Measurements from ENCODE around the gene PDZRN4.

PDZRN4 gene

GRCh38 chr12:41212625-41213024 lies 24.5 kb downstream of the PDZRN4 start:
- CTCF ChIA-PET = no interaction called here
- no peak for DNase-seq (ENCODE audit: extremely low spot score)
- POLR2A ChIA-PET = no interaction called here
- TF ChIP-seq LEF1 (IDR thresholded peaks at IDR 0.05; ENCODE audit: borderline replicate concordance) (no peak), ARNT (IDR thresholded peaks at IDR 0.05) (no peak), FOXA1 (IDR thresholded peaks at IDR 0.05) (no peak), BHLHE40 (IDR thresholded peaks at IDR 0.05; ENCODE audit: borderline replicate concordance) (no peak), TARDBP (IDR thresholded peaks at IDR 0.05) (no peak), SUZ12 (IDR thresholded peaks at IDR 0.05) (no peak), CTBP1 (IDR thresholded peaks at IDR 0.05; ENCODE audit: borderline replicate concordance) (no peak), FOXK2 (IDR thresholded peaks at IDR 0.05) (no peak), L3MBTL2 (conservative IDR thresholded peaks at IDR 0.05) (no peak), HDGF (IDR thresholded peaks at IDR 0.05; ENCODE audit: borderline replicate concordance) (no peak), PKNOX1 (IDR thresholded peaks at IDR 0.05) (no peak), SP1 (IDR thresholded peaks at IDR 0.05) (no peak), ELF4 (IDR thresholded peaks at IDR 0.05) (no peak), NFRKB (IDR thresholded peaks at IDR 0.05) (no peak), ZNF384 (IDR thresholded peaks at IDR 0.05) (no peak)

- CTCF ChIA-PET = no interaction called here
Measured at GRCh38 chr12:41213107-41213506, 25.0 kb downstream of the PDZRN4 start.

GRCh38 chr12:41213648-41214047 lies 25.5 kb downstream of the PDZRN4 start:
- POLR2A ChIA-PET = no interaction called here
- CTCF ChIA-PET = interaction anchor here (0.7 to 1.3 kb wide), 2 partner anchors 12 to 23 kb away, joined by 5 read pairs; no protein-coding TSS in a partner anchor
- no peak for DNase-seq (ENCODE audit: extremely low spot score)
- TF ChIP-seq FOXA1 (IDR thresholded peaks at IDR 0.05) (no peak), FOXM1 (IDR thresholded peaks at IDR 0.05; ENCODE audit: borderline replicate concordance) (no peak), PKNOX1 (IDR thresholded peaks at IDR 0.05) (no peak), LEF1 (IDR thresholded peaks at IDR 0.05; ENCODE audit: borderline replicate concordance) (no peak), NFRKB (IDR thresholded peaks at IDR 0.05) (no peak), L3MBTL2 (conservative IDR thresholded peaks at IDR 0.05) (no peak), ELF4 (IDR thresholded peaks at IDR 0.05) (no peak), SUZ12 (IDR thresholded peaks at IDR 0.05) (no peak), HDGF (IDR thresholded peaks at IDR 0.05; ENCODE audit: borderline replicate concordance) (no peak), CTBP1 (IDR thresholded peaks at IDR 0.05; ENCODE audit: borderline replicate concordance) (no peak), ZNF384 (IDR thresholded peaks at IDR 0.05) (no peak), ARNT (IDR thresholded peaks at IDR 0.05) (no peak), SP1 (IDR thresholded peaks at IDR 0.05) (no peak), BHLHE40 (IDR thresholded peaks at IDR 0.05; ENCODE audit: borderline replicate concordance) (no peak), FOXK2 (IDR thresholded peaks at IDR 0.05) (no peak), TARDBP (IDR thresholded peaks at IDR 0.05) (no peak)

More at GRCh38 chr12:41213107-41213506, 25.0 kb downstream of the PDZRN4 start:
- POLR2A ChIA-PET = no interaction called here
- DNase-seq (ENCODE audit: extremely low spot score) = no peak
- TF ChIP-seq FOXK2 (IDR thresholded peaks at IDR 0.05) (no peak), NFRKB (IDR thresholded peaks at IDR 0.05) (no peak), FOXM1 (IDR thresholded peaks at IDR 0.05; ENCODE audit: borderline replicate concordance) (no peak), L3MBTL2 (conservative IDR thresholded peaks at IDR 0.05) (no peak), BHLHE40 (IDR thresholded peaks at IDR 0.05; ENCODE audit: borderline replicate concordance) (no peak), PKNOX1 (IDR thresholded peaks at IDR 0.05) (no peak), FOXA1 (IDR thresholded peaks at IDR 0.05) (no peak), CTBP1 (IDR thresholded peaks at IDR 0.05; ENCODE audit: borderline replicate concordance) (no peak), ZNF384 (IDR thresholded peaks at IDR 0.05) (no peak)

GRCh38 chr12:41217727-41218126 lies 29.6 kb downstream of the PDZRN4 start:
- POLR2A ChIA-PET = no interaction called here
- CTCF ChIA-PET = no interaction called here
- TF ChIP-seq CTBP1 (IDR thresholded peaks at IDR 0.05; ENCODE audit: borderline replicate concordance) (no peak), FOXA1 (IDR thresholded peaks at IDR 0.05) (no peak), NFRKB (IDR thresholded peaks at IDR 0.05) (no peak), L3MBTL2 (conservative IDR thresholded peaks at IDR 0.05) (no peak), ARNT (IDR thresholded peaks at IDR 0.05) (no peak), BHLHE40 (IDR thresholded peaks at IDR 0.05; ENCODE audit: borderline replicate concordance) (no peak), ELF4 (IDR thresholded peaks at IDR 0.05) (no peak), HDGF (IDR thresholded peaks at IDR 0.05; ENCODE audit: borderline replicate concordance) (no peak), FOXK2 (IDR thresholded peaks at IDR 0.05) (no peak), PKNOX1 (IDR thresholded peaks at IDR 0.05) (no peak), SP1 (IDR thresholded peaks at IDR 0.05) (no peak), LEF1 (IDR thresholded peaks at IDR 0.05; ENCODE audit: borderline replicate concordance) (no peak), FOXM1 (IDR thresholded peaks at IDR 0.05; ENCODE audit: borderline replicate concordance) (no peak)
- DNase-seq (ENCODE audit: extremely low spot score) = no peak

GRCh38 chr12:41220931-41221330 lies 32.8 kb downstream of the PDZRN4 start:
- TF ChIP-seq ARNT (IDR thresholded peaks at IDR 0.05) (no peak), LEF1 (IDR thresholded peaks at IDR 0.05; ENCODE audit: borderline replicate concordance) (no peak), NFRKB (IDR thresholded peaks at IDR 0.05) (no peak), L3MBTL2 (conservative IDR thresholded peaks at IDR 0.05) (no peak), ELF4 (IDR thresholded peaks at IDR 0.05) (no peak), SP1 (IDR thresholded peaks at IDR 0.05) (no peak), ZNF384 (IDR thresholded peaks at IDR 0.05) (no peak), TARDBP (IDR thresholded peaks at IDR 0.05) (no peak), HDGF (IDR thresholded peaks at IDR 0.05; ENCODE audit: borderline replicate concordance) (no peak), BHLHE40 (IDR thresholded peaks at IDR 0.05; ENCODE audit: borderline replicate concordance) (no peak), FOXK2 (IDR thresholded peaks at IDR 0.05) (no peak), FOXM1 (IDR thresholded peaks at IDR 0.05; ENCODE audit: borderline replicate concordance) (no peak), FOXA1 (IDR thresholded peaks at IDR 0.05) (no peak), SUZ12 (IDR thresholded peaks at IDR 0.05) (no peak), PKNOX1 (IDR thresholded peaks at IDR 0.05) (no peak), CTBP1 (IDR thresholded peaks at IDR 0.05; ENCODE audit: borderline replicate concordance) (no peak)
- CTCF ChIA-PET = no interaction called here
- no peak for DNase-seq (ENCODE audit: extremely low spot score)
- POLR2A ChIA-PET = no interaction called here

Measured in HEK293T (cell line).